AG04450 (cell line): ENCODE results near the gene FGD4. TPM values are rescaled to one million over a fixed set of nuclear protein-coding genes. Genes with fewer than 3 reads are reported as not detected.

ENCODE experiments used
- CTCF ChIA-PET: fragments of 300-600, 350-600 bp; formaldehyde crosslinking; extraction: SDS; loops from one replicate; lab custom pipeline; 2022; ENCODE audit warnings: antibody characterized with exemption, inconsistent platforms; lab: Charles Lee
- POLR2A ChIA-PET: fragments of 350-600 bp; formaldehyde crosslinking; extraction: SDS; loops from one replicate; lab custom pipeline; 2021; ENCODE audit warnings: antibody characterized with exemption, inconsistent platforms; lab: Yijun Ruan, JAX
- DNase-seq: peaks from one replicate; pipeline ENCODE4 v3.0.0-alpha.2; 2011; ENCODE audit warnings: low read depth, low spot score
- H3K27ac ChIP-seq: one replicate; pipeline ENCODE4 v1.5.1; 2012; ENCODE audit warnings: low read depth, low read length, control low read depth
- H3K27me3 ChIP-seq: one replicate; pipeline ENCODE4 v1.6.0; 2012; ENCODE audit warnings: low read length; ENCODE audit not compliant: control insufficient read depth, insufficient read depth
- H3K4me3 ChIP-seq: 2 replicates; pipeline ENCODE4 v1.5.1; 2011; ENCODE audit warnings: mild to moderate bottlenecking, low read depth, low read length, control low read depth
- H3K9me3 ChIP-seq: 2 replicates; pipeline ENCODE4 v1.5.1; 2012; ENCODE audit warnings: low read length; ENCODE audit not compliant: control insufficient read depth, insufficient read depth
- CTCF ChIP-seq: IDR thresholded peaks from 2 replicates; pipeline ENCODE4 v1.5.1; 2011; ENCODE audit warnings: low read depth, low read length, control low read depth, inconsistent platforms
- polyA plus RNA-seq: library from polyadenylated mRNA; depleted of rRNA; stranded (reverse); fragments of >200 nt; gene quantifications from 2 replicates; pipeline ENCODE4 v1.2.3, GENCODE V29; 2011

FGD4 gene
- polyA plus RNA-seq, 1 experiment, result 5.1 TPM

- ChIA-PET POLR2A (no interaction called here), CTCF (interaction anchor here (0.6 kb wide), 2 partner anchors 69 to 1314 kb away, joined by 3 to 4 read pairs; no protein-coding TSS in a partner anchor)
- no peak for DNase-seq
- TF ChIP-seq CTCF, result no peak
- H3K27me3 ChIP-seq, result no peaks in the 10 kb centered on the region
- no peaks in the 10 kb centered on the region for H3K9me3 ChIP-seq
- no peak overlapping the region for H3K4me3 ChIP-seq
- no peak overlapping the region for H3K27ac ChIP-seq
These were observed 186.3 kb downstream of the FGD4 start for GRCh38 chr12:32585680-32586079.

- Histone ChIP-seq H3K27me3 (no peaks in the 10 kb centered on the region), H3K27ac (no peak overlapping the region), H3K4me3 (no peak overlapping the region), H3K9me3 (no peaks in the 10 kb centered on the region)
- no peak for DNase-seq
- TF ChIP-seq CTCF, result no peak
- CTCF ChIA-PET, result no interaction called here
- POLR2A ChIA-PET, result no interaction called here
These were observed 187.0 kb downstream of the FGD4 start for GRCh38 chr12:32586390-32586789.

GRCh38 chr12:32587581-32588495, 188.5 kb downstream of the FGD4 start:
- CTCF ChIA-PET, result no interaction called here

GRCh38 chr12:32588604-32589003, 189.2 kb downstream of the FGD4 start:
- Histone ChIP-seq H3K4me3 (no peak overlapping the region), H3K27ac (no peak overlapping the region), H3K27me3 (no peaks in the 10 kb centered on the region), H3K9me3 (no peaks in the 10 kb centered on the region)
- POLR2A ChIA-PET, result no interaction called here
- no peak for DNase-seq
- TF ChIP-seq CTCF, result no peak
- CTCF ChIA-PET, result interaction anchor here (1.2 kb wide), 1 partner anchor 133 kb away, joined by 3 read pairs; no protein-coding TSS in a partner anchor

More at GRCh38 chr12:32587581-32588495, 188.5 kb downstream of the FGD4 start:
- no peak for DNase-seq
- POLR2A ChIA-PET, result no interaction called here
- H3K27me3 ChIP-seq, result no peaks in the 10 kb centered on the region
- no peaks in the 10 kb centered on the region for H3K9me3 ChIP-seq
- H3K27ac ChIP-seq, result no peak overlapping the region
- TF ChIP-seq CTCF, result no peak
- no peak overlapping the region for H3K4me3 ChIP-seq
